HG03439 (cell line): ENCODE data around the gene MAGI2.
"Not testable (repeated sequence)": the region's sequence is repeated elsewhere in the genome, so short reads cannot be mapped to it uniquely, and the experiment has no call there.

Source experiments
- ATAC-seq: cut with Tn5 transposase; IDR thresholded peaks from one replicate; pipeline ENCODE4 v1.9.1; 2021; ENCODE audit warnings: mild to moderate bottlenecking, moderate library complexity; ENCODE audit not compliant: unreplicated experiment

Gene MAGI2

GRCh38 chr7:78514634-78515033 lies 938.8 kb downstream of the MAGI2 start:
- ATAC-seq: no peak

GRCh38 chr7:78510580-78511188 lies 942.8 kb downstream of the MAGI2 start:
- no peak for ATAC-seq

DNA sequence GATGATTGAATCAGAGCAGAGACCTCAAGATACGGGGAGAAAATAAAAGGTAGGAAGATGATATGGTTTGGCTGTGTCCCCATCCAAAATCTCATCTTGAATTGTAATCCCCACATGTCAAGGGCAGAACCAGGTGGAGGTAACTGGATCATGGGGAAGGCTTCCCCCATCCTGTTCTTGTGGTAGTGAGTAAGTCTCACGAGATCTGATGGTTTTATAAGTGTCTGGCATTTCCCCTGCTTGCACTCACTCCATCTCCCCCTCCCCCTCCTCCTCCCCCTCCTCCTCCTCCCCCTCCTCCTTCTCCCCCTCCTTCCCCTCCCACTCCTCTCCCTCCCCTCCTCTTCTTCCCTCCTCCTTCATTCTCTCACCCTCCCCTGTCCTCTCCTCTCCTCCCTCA lies 950.2 kb downstream of the MAGI2 start:
- ATAC-seq: not testable (repeated sequence)

DNA sequence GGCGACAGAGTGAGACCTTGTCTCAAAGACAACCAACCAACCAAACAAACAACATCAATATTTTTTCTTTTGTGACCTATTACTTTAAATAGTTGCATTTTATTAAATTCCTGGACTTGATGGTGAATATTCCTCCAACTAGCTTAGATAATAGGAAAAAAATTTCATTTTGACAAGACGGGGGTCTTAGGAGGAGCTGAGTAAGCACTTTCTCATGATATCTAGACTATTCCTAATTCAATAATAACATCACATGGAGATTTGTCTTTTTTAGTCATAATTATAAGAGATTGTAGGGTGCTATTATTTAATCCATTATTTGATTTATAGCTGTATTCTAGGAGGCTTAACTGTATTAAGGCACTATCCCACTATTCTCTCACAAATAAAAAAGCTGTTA lies 952.4 kb downstream of the MAGI2 start:
- ATAC-seq: no peak

DNA sequence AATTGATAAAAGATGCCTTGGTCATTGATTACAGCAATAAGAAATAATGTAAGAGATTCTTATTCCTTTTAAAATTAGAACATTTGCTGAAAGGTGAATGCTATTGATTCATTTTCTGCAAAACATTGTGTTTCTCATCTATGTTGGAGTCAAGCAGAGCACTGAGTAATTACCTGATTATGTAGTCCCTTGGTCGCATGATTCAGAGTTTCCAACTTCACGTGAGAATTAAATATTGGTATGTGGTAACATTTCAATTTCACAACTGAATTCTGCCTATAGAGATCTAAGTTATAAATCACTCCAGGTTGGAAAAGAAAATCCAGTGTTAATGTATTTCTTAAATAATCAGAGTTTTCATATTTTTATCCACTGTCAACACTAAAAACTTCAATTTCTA lies 953.5 kb downstream of the MAGI2 start:
- no peak for ATAC-seq

DNA sequence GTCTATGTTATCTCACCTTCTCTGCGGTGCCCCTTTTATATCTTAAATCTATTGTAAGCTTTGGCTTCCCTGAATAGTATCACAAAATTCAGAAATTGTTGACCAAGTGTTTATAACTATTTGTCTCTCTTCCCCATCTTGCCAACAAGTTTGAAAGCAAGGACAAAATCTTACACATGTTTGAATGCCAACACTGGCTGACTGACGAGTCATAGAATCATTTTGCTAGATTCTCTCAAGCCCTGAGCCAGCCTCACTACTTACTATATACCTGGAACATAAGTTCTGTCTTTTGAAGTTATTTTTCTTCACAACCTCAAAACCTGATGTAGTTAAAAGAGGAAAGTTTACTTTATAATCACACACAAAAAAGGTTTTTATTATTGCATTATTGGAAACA lies 954.2 kb downstream of the MAGI2 start:
- no peak for ATAC-seq

DNA sequence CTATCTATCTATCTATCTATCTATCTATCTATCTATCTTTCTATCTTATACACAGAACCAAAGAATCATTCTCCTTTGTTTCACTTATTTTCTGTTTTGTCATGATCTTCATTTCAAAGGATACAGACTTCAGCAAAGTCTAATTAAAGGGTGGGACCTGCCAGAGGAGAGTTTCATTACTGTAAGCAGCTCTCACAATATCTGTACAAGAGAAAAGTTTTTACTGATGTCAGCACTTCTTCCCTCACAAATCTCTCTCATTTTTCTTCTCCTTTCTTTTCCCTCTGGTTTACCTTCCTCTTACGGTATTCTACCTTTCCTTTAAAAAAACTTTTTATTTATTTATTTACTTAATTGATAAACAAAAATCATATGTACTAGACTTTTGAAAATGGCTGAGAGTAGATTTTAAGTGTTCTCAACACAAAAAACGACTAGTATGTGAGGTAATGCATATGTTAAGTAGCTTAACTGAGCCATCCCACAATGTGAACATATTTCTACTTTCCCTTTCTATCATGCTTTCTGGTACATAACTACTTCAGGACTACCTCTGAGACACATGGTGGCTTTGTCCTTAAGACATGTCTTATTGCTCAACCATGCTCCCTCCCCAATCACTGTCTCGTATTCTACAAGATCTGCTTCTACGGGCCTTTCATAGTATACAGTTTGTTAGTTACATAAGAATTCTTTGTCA lies 955.6 kb downstream of the MAGI2 start:
- ATAC-seq: no peak

GRCh38 chr7:78496096-78496630 lies 957.3 kb downstream of the MAGI2 start:
- no peak for ATAC-seq

DNA sequence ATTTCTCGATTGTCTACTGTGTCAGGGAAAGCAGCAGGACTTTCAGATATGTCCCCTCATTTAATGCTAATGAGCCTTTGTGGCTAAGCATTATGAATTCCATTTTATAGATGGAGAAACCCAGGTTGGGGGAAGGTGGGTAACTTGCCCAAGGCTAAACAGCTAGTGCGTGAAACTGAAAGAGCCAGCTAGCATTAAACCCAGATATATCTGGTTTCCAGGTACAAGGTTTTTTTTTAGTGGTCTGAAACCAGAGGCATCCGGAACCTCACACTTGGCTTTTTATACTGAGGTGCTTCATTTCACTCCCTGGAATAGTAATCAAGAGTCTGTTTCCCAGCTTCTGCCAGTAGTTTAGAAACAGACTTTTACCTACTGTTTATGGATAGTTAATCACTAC lies 960.1 kb downstream of the MAGI2 start:
- ATAC-seq: no peak

GRCh38 chr7:78492146-78492545 lies 961.3 kb downstream of the MAGI2 start:
- no peak for ATAC-seq

GRCh38 chr7:78490524-78490923 lies 962.9 kb downstream of the MAGI2 start:
- no peak for ATAC-seq

DNA sequence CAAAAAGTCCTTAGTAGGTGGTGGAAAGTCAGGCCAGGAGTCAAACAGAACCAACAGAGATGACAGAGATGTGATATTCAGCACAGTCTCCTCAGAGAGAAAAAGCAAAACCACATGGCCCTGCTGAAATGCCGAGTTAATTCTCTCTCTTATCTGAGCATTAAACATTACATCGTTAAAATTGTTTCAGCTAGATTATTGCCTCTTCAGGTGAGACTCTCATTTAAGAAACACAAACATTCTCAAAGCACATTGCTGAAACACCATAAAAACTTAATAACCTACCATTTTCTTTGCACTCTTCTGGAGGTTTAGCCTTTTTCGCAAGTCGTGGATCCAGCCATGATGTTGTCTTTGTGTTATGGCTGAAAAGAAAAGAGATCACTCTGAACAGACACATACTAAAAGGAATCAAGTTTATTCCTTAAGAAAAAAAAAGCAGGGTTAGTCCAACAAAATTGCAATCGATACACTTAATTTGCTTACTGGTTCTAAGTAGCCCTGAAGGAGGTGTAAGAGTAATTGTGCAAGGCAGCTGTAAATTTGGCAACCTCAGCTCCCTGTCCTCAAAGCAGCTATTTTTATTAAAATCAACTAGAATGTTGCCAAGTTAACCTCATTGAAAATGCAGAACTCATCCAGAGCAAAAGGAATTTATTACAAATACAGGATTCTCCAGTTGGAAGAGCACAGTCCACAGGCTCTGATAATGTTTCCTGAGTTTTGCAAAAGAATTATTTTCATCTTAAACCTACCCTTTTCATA lies 963.8 kb downstream of the MAGI2 start:
- ATAC-seq: no peak

GRCh38 chr7:78487464-78487863 lies 966.0 kb downstream of the MAGI2 start:
- ATAC-seq: no peak

- ATAC-seq: no peak
Measured at GRCh38 chr7:78479348-78479747, 974.1 kb downstream of the MAGI2 start.

GRCh38 chr7:78476851-78477405 lies 976.5 kb downstream of the MAGI2 start:
- no peak for ATAC-seq

DNA sequence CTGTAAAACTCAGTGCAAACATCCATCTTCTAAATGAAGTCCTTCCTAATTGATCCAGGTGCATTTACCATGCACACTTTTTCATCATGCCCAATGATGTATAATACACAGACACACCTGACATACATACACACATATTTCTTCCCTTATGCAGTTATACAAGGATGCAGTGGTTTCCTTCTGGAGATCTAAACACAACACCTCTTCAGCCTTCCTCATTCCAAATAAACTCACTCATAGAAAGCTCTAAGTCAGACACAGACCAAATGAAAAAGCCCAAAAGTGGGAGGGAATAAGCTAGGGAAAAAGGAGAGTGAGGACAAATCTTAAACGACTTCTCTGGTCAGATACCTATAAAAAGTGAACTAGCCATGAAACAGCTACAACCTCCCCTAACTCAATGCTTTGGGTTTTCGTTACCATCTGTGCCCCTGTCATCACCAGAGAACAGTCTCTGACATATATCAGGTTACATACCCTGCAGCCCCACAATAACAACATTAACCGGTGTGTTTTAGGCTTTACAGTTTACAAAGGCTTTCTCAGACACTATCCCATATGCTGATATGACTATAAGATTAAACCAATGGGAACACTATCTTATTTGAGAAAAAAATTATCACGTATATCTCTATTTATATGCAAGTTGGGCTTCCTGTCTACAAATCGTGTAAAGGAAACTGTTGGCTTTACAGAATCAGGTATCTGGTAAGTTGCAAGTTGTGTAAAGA lies 979.7 kb downstream of the MAGI2 start:
- no peak for ATAC-seq

GRCh38 chr7:78473021-78473420 lies 980.4 kb downstream of the MAGI2 start:
- no peak for ATAC-seq

DNA sequence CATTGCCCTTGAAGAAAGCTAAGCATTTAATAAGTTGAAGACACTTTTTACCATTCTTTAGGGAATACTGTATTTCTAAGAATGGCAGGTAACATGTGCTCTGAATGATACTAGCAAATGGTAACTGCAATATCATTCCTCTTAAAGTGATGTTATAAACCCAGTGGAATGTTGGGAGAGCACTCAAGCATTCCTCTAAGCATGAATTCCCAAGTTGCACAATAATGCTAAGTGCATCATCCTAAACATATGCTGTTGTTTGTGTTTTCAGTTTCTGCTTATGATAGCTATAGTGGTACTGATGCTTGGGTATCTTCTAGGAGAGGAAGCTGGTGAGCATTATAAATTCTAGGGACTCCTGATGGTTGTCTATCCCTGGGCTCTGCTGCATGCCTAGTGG lies 980.9 kb downstream of the MAGI2 start:
- no peak for ATAC-seq

DNA sequence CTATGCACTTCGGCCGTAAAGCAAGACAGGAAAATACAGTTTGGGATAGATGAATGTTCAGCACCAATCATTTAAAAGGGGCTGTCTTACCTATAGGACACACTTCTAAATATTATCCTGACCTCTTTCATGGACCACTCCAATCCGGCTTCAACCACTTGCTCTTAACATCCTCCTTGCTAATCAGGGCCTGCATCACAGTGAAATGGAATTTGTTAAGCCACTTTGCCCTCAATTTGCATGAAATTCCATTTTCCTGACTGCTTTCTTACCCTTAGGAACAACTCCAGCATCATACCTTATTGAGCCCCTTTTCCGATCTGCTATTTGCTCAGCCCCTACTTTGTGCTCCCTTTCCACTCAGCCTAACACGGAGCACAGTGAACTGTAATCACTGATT lies 987.6 kb downstream of the MAGI2 start:
- ATAC-seq: no peak

DNA sequence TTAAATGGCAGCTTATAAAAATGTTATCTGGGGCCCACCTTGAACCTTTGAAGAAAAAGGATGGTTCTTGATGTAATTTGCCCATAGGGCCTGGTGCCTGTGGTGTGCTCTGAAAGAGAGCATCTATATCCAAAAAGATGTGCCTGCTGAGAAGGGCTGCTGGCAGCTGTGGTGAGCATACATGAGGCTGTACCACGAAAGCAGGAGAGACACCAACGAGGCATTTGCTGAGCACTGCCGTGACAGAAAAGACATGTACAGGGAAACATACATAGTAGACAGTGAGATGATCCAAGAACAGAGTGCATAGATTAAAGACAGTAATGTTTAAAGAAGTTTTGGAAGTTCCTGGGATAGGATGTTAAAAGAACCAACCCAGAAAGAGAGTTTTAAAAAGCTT lies 990.4 kb downstream of the MAGI2 start:
- ATAC-seq: no peak

DNA sequence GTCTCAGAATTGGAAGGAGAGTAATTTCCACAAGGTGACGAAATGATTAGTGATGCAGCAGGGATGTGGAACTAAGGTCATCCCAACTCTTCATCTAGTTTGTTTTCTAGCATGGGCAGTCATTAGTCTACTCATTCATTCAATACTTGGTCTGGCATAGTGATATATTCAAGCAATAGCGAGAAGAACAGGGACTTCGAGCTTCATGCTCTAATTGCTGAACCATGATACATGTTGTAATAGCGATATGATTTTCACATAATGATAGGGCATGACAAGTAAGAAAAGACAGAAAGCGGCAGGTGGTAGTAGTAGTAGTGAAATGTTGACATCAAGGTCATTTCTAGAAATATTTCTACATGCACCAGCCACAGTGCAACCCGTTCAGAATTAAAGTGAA lies 1002.8 kb downstream of the MAGI2 start:
- no peak for ATAC-seq
